ENCODE measurements around the gene IDH3B.

Gene IDH3B

GRCh38 chr20:2657241-2657640 is 6.8 kb downstream of the IDH3B start:
- no CpG with 5 or more reads among the region's 5 CpGs for WGBS (ENCODE audit: insufficient coverage, insufficient read length)
- peaks cover 63% of the 10 kb centered on the region for H3K36me3 ChIP-seq (ENCODE audit: control insufficient read depth, insufficient read depth, low read length)

GRCh38 chr20:2656471-2657117 is 7.4 kb downstream of the IDH3B start:
- Histone ChIP-seq H3K4me3 (ENCODE audit: low read length) (no peak overlapping the region), H3K36me3 (ENCODE audit: control insufficient read depth, insufficient read depth, low read length) (peaks cover 60% of the 10 kb centered on the region), H3K9me3 (ENCODE audit: control insufficient read depth, insufficient read depth, low read length) (no peaks in the 10 kb centered on the region), H3K27ac (ENCODE audit: low read length) (no peak overlapping the region), H3K27me3 (ENCODE audit: control insufficient read depth, insufficient read depth, low read length) (no peaks in the 10 kb centered on the region), H3K4me1 (ENCODE audit: control insufficient read depth, insufficient read depth, low read length) (no peaks in the 10 kb centered on the region)
- WGBS (ENCODE audit: insufficient coverage, insufficient read length), result no CpG with 5 or more reads among the region's 12 CpGs
- DNase-seq (ENCODE audit: low read depth, low spot score), result no peak

More at GRCh38 chr20:2657241-2657640, 6.8 kb downstream of the IDH3B start:
- H3K9me3 ChIP-seq (ENCODE audit: control insufficient read depth, insufficient read depth, low read length), result no peaks in the 10 kb centered on the region
- H3K27ac ChIP-seq (ENCODE audit: low read length), result no peak overlapping the region
- H3K4me3 ChIP-seq (ENCODE audit: low read length), result no peak overlapping the region
- no peak for DNase-seq (ENCODE audit: low read depth, low spot score)
- H3K4me1 ChIP-seq (ENCODE audit: control insufficient read depth, insufficient read depth, low read length), result no peaks in the 10 kb centered on the region
- H3K27me3 ChIP-seq (ENCODE audit: control insufficient read depth, insufficient read depth, low read length), result no peaks in the 10 kb centered on the region

- H3K27ac ChIP-seq (ENCODE audit: low read length), result no peak overlapping the region
- DNase-seq (ENCODE audit: low read depth, low spot score), result no peak
- peaks cover 58% of the 10 kb centered on the region for H3K36me3 ChIP-seq (ENCODE audit: control insufficient read depth, insufficient read depth, low read length)
- H3K27me3 ChIP-seq (ENCODE audit: control insufficient read depth, insufficient read depth, low read length), result no peaks in the 10 kb centered on the region
- no CpG with 5 or more reads among the region's 17 CpGs for WGBS (ENCODE audit: insufficient coverage, insufficient read length)
- H3K4me1 ChIP-seq (ENCODE audit: control insufficient read depth, insufficient read depth, low read length), result no peaks in the 10 kb centered on the region
- no peak overlapping the region for H3K4me3 ChIP-seq (ENCODE audit: low read length)
- H3K9me3 ChIP-seq (ENCODE audit: control insufficient read depth, insufficient read depth, low read length), result no peaks in the 10 kb centered on the region
Measured at GRCh38 chr20:2655331-2656116, 8.5 kb downstream of the IDH3B start.

- peaks cover 51% of the 10 kb centered on the region for H3K36me3 ChIP-seq (ENCODE audit: control insufficient read depth, insufficient read depth, low read length)
- H3K27ac ChIP-seq (ENCODE audit: low read length), result no peak overlapping the region
- no peaks in the 10 kb centered on the region for H3K27me3 ChIP-seq (ENCODE audit: control insufficient read depth, insufficient read depth, low read length)
- WGBS (ENCODE audit: insufficient coverage, insufficient read length), result no CpG with 5 or more reads among the region's 3 CpGs
- no peaks in the 10 kb centered on the region for H3K4me1 ChIP-seq (ENCODE audit: control insufficient read depth, insufficient read depth, low read length)
- H3K9me3 ChIP-seq (ENCODE audit: control insufficient read depth, insufficient read depth, low read length), result no peaks in the 10 kb centered on the region
- no peak for DNase-seq (ENCODE audit: low read depth, low spot score)
- no peak overlapping the region for H3K4me3 ChIP-seq (ENCODE audit: low read length)
Measured at GRCh38 chr20:2654831-2655230, 9.2 kb downstream of the IDH3B start.

- no peak for DNase-seq (ENCODE audit: low read depth, low spot score)
- Histone ChIP-seq H3K27ac (ENCODE audit: low read length) (no peak overlapping the region), H3K9me3 (ENCODE audit: control insufficient read depth, insufficient read depth, low read length) (no peaks in the 10 kb centered on the region), H3K27me3 (ENCODE audit: control insufficient read depth, insufficient read depth, low read length) (no peaks in the 10 kb centered on the region), H3K4me3 (ENCODE audit: low read length) (no peak overlapping the region), H3K4me1 (ENCODE audit: control insufficient read depth, insufficient read depth, low read length) (no peaks in the 10 kb centered on the region), H3K36me3 (ENCODE audit: control insufficient read depth, insufficient read depth, low read length) (peaks cover 47% of the 10 kb centered on the region)
- WGBS (ENCODE audit: insufficient coverage, insufficient read length), result no CpG with 5 or more reads among the region's 9 CpGs
Measured at GRCh38 chr20:2654384-2654822, 9.6 kb downstream of the IDH3B start.

- DNase-seq (ENCODE audit: low read depth, low spot score), result no peak
- peak overlapping the region; percentile 95; the same call in 1 of the 2 replicates for H3K4me3 ChIP-seq (ENCODE audit: low read length)
- no peaks in the 10 kb centered on the region for H3K9me3 ChIP-seq (ENCODE audit: control insufficient read depth, insufficient read depth, low read length)
- peaks cover 42% of the 10 kb centered on the region for H3K36me3 ChIP-seq (ENCODE audit: control insufficient read depth, insufficient read depth, low read length)
- H3K4me1 ChIP-seq (ENCODE audit: control insufficient read depth, insufficient read depth, low read length), result no peaks in the 10 kb centered on the region
- no peaks in the 10 kb centered on the region for H3K27me3 ChIP-seq (ENCODE audit: control insufficient read depth, insufficient read depth, low read length)
- no CpG with 5 or more reads among the region's 24 CpGs for WGBS (ENCODE audit: insufficient coverage, insufficient read length)
- H3K27ac ChIP-seq (ENCODE audit: low read length), result no peak overlapping the region
Measured at GRCh38 chr20:2653556-2654383, 10.2 kb downstream of the IDH3B start.

- H3K4me1 ChIP-seq (ENCODE audit: control insufficient read depth, insufficient read depth, low read length), result no peaks in the 10 kb centered on the region
- no peaks in the 10 kb centered on the region for H3K9me3 ChIP-seq (ENCODE audit: control insufficient read depth, insufficient read depth, low read length)
- H3K27me3 ChIP-seq (ENCODE audit: control insufficient read depth, insufficient read depth, low read length), result no peaks in the 10 kb centered on the region
- DNase-seq (ENCODE audit: low read depth, low spot score), result no peak
- WGBS (ENCODE audit: insufficient coverage, insufficient read length), result no CpG with 5 or more reads among the region's 56 CpGs
- no peak overlapping the region for H3K27ac ChIP-seq (ENCODE audit: low read length)
- H3K36me3 ChIP-seq (ENCODE audit: control insufficient read depth, insufficient read depth, low read length), result peaks cover 36% of the 10 kb centered on the region
- peak overlapping the region; percentile 95 for H3K4me3 ChIP-seq (ENCODE audit: low read length)
Measured at GRCh38 chr20:2652724-2653555, 11.1 kb downstream of the IDH3B start.

- H3K27ac ChIP-seq (ENCODE audit: low read length), result no peak within 1 kb of the TSS
Measured at GRCh38 chr20:2651772-2652723, 12.0 kb downstream of the IDH3B start, which contains the start of gene NOP56. NOP56 (plus strand) TSS chr20:2652632; CDS start chr20:2652661, 29 bp downstream.

GRCh38 chr20:2643708-2644107 is 20.3 kb downstream of the IDH3B start:
- no peaks in the 10 kb centered on the region for H3K4me1 ChIP-seq (ENCODE audit: control insufficient read depth, insufficient read depth, low read length)
- no peak overlapping the region for H3K4me3 ChIP-seq (ENCODE audit: low read length)
- no peak for DNase-seq (ENCODE audit: low read depth, low spot score)
- no CpG with 5 or more reads among the region's 1 CpG for WGBS (ENCODE audit: insufficient coverage, insufficient read length)
- no peak overlapping the region for H3K27ac ChIP-seq (ENCODE audit: low read length)
- H3K27me3 ChIP-seq (ENCODE audit: control insufficient read depth, insufficient read depth, low read length), result no peaks in the 10 kb centered on the region
- no peaks in the 10 kb centered on the region for H3K9me3 ChIP-seq (ENCODE audit: control insufficient read depth, insufficient read depth, low read length)
- no peaks in the 10 kb centered on the region for H3K36me3 ChIP-seq (ENCODE audit: control insufficient read depth, insufficient read depth, low read length)

More at GRCh38 chr20:2651772-2652723, 12.0 kb downstream of the IDH3B start, which contains the start of gene NOP56:
- WGBS (ENCODE audit: insufficient coverage, insufficient read length), result no CpG with 5 or more reads among the region's 101 CpGs
- Histone ChIP-seq H3K36me3 (ENCODE audit: control insufficient read depth, insufficient read depth, low read length) (peaks cover 34% of the 10 kb centered on the region), H3K27me3 (ENCODE audit: control insufficient read depth, insufficient read depth, low read length) (no peaks in the 10 kb centered on the region), H3K4me3 (ENCODE audit: low read length) (peak within 1 kb of the TSS; percentile 95), H3K4me1 (ENCODE audit: control insufficient read depth, insufficient read depth, low read length) (no peaks in the 10 kb centered on the region), H3K9me3 (ENCODE audit: control insufficient read depth, insufficient read depth, low read length) (no peaks in the 10 kb centered on the region)
- DNase-seq (ENCODE audit: low read depth, low spot score), result no peak
